ENCODE results near the gene PTPRN2. TPM values are rescaled to one million over a fixed set of nuclear protein-coding genes. Genes with fewer than 3 reads are reported as not detected.

PTPRN2 gene
- total RNA-seq, 1 experiment from 2014 or later: 0.11 TPM

DNA sequence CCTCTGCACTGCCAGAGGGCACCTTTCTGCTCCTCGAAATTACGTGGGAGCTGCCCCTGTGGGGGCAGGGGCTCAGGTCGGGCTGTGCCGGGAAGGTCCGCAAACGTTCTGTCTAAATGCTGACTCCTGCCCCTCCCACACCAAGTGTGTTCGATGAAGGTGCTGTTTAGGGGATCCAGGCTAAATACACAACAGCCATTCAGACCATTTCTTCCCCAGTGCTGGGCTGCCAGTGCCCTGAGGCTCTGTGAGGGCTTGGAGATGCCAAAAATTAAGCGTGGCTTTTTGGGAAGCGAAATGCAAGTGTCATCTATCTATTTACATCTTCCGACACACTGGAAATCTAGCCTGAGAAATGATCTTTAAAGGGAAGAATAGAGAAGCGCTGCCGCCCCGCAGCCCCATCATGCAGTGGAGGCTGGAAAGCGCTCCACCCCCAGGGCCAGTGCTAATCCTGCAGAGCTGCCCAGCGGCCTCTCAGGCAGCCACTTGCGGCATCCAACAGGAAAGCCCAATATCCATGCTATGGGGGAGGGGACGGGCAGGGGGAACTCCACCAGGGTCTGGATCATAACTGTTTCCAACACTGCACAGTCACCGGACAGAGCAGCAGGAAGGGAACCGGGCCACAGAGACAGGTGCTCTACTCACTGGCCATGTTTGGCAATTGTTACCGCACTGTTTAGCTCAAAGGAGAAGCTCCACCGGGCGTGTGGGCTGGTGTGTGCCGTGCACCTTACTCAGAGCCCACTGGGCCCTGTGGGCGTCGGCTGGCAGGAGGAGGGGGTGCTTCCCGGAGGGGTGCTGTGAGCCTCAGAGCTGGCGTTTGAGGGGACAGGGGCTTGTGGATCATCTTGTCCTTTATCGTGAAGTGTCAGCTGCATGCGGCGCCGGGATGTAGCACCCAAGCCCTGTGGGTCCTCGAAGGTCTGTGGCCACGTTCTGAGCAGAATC is 1045.3 kb downstream of the PTPRN2 start:
- CTCF ChIA-PET: no interaction called here
- no peaks in the 10 kb centered on the region for H3K36me3 ChIP-seq (ENCODE audit: insufficient read depth, low read length, poor library complexity, severe bottlenecking)
- POLR2A ChIA-PET (ENCODE audit: low non-redundant PET): no interaction called here
- peaks cover 13% of the 10 kb centered on the region for H3K27me3 ChIP-seq (replicated peaks; ENCODE audit: insufficient read depth, low read depth, low read length, poor library complexity)
- H3K4me1 ChIP-seq (ENCODE audit: insufficient read depth, low read length, poor library complexity, severe bottlenecking): no peaks in the 10 kb centered on the region
- no TSS peak for BruUV-seq (replicated peaks)
- intact Hi-C loops (cut with micrococcal nuclease; ENCODE audit: unreplicated experiment): no loop called here
- H3K4me3 ChIP-seq (ENCODE audit: low read depth, low read length, poor library complexity, severe bottlenecking): no peak overlapping the region
- DNase-seq (ENCODE audit: low spot score): no peak
- no peaks in the 10 kb centered on the region for H3K9me3 ChIP-seq (ENCODE audit: low read depth, low read length, poor library complexity, severe bottlenecking)
- TF ChIP-seq, protein P1, sequence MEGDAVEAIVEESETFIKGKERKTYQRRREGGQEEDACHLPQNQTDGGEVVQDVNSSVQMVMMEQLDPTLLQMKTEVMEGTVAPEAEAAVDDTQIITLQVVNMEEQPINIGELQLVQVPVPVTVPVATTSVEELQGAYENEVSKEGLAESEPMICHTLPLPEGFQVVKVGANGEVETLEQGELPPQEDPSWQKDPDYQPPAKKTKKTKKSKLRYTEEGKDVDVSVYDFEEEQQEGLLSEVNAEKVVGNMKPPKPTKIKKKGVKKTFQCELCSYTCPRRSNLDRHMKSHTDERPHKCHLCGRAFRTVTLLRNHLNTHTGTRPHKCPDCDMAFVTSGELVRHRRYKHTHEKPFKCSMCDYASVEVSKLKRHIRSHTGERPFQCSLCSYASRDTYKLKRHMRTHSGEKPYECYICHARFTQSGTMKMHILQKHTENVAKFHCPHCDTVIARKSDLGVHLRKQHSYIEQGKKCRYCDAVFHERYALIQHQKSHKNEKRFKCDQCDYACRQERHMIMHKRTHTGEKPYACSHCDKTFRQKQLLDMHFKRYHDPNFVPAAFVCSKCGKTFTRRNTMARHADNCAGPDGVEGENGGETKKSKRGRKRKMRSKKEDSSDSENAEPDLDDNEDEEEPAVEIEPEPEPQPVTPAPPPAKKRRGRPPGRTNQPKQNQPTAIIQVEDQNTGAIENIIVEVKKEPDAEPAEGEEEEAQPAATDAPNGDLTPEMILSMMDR (conservative IDR thresholded peaks at IDR 0.05; ENCODE audit: low read depth, low read length): no peak
- H3K27ac ChIP-seq (ENCODE audit: low read depth, low read length, poor library complexity, severe bottlenecking): no peak overlapping the region

DNA sequence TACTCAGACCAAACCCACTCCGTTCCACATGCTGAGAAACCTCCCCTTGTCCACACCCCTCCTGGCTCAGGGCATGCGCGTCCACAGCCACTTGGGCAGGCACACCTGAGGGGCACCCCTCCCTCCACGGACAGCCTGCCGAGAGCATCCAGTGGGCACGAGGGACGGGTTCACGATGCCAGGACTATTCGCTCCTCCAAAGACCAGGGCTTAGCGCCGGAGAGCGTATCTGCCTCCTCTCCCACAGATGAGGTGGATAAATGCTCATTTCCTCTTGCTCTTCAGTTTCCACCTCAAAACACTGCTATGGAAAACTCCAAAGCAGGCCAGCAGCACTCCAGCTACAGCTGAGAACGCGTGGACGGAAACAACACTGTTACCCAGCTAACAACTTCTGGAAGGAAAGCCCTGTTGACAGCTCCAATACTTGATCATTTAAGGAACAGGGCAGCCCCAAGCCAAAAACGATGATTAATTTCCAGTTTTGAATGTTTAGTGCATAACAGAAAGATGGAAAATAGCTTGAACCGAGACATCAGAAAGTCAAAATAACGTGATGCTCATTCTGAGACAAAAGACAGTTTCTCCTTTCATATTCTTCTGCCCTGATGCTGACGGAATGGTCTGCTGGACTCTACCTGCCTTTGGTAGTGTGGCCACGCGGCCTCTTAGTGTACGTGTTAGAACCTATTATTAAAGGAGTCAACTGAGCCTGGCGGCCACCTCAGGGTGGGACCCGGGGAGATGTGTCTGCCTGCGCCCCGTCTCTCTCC is 1046.1 kb downstream of the PTPRN2 start:
- H3K27me3 ChIP-seq (replicated peaks; ENCODE audit: insufficient read depth, low read depth, low read length, poor library complexity): peaks cover 16% of the 10 kb centered on the region
- DNase-seq (ENCODE audit: low spot score): no peak
- no peak overlapping the region for H3K4me3 ChIP-seq (ENCODE audit: low read depth, low read length, poor library complexity, severe bottlenecking)
- no peaks in the 10 kb centered on the region for H3K36me3 ChIP-seq (ENCODE audit: insufficient read depth, low read length, poor library complexity, severe bottlenecking)
- TF ChIP-seq, protein P1 (conservative IDR thresholded peaks at IDR 0.05; ENCODE audit: low read depth, low read length): no peak
- TF ChIP-seq EZH2 (IDR thresholded peaks at IDR 0.05; ENCODE audit: borderline replicate concordance, low read depth, low read length, poor library complexity, severe bottlenecking): no peak
- no peaks in the 10 kb centered on the region for H3K4me1 ChIP-seq (ENCODE audit: insufficient read depth, low read length, poor library complexity, severe bottlenecking)
- POLR2A ChIA-PET (ENCODE audit: low non-redundant PET): no interaction called here
- H3K27ac ChIP-seq (ENCODE audit: low read depth, low read length, poor library complexity, severe bottlenecking): no peak overlapping the region
- CTCF ChIA-PET: no interaction called here
- no peaks in the 10 kb centered on the region for H3K9me3 ChIP-seq (ENCODE audit: low read depth, low read length, poor library complexity, severe bottlenecking)
- intact Hi-C loops (cut with micrococcal nuclease; ENCODE audit: unreplicated experiment): no loop called here
- BruUV-seq (replicated peaks): no TSS peak

DNA sequence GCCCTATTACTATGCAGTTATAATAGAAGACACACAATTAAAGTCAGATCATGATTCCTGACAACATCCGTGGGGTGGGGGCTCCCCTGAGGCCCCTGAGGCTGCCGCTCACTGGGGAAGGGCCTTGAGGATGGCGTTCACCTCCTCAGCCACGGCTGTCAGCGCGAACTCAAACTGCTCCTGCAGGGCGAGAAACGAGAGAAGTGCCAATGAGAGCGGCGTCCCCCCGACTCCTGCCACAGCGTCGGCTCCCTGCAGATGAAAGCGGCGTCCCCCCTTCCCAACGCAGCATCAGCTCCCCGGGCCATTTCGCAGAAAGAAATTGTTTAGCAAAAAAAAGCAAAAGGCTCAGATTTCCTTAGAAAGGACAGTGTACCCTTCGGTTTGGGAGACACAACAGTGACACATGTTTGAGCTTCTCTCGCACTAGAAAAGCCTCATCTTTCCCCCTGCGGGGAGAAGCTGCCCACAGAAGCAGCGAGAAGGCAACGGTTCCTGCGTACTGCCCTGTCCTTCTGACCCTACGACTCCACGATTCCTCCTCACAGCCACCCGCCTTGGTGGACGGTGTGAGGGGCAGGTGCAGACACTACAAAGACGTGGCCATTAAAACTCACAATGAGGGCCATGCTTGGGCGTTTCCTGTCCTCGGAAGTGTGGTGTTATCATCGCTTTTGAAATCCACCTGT is 1046.9 kb downstream of the PTPRN2 start:
- no peaks in the 10 kb centered on the region for H3K36me3 ChIP-seq (ENCODE audit: insufficient read depth, low read length, poor library complexity, severe bottlenecking)
- BruUV-seq (replicated peaks): no TSS peak
- H3K9me3 ChIP-seq (ENCODE audit: low read depth, low read length, poor library complexity, severe bottlenecking): no peaks in the 10 kb centered on the region
- H3K27me3 ChIP-seq (replicated peaks; ENCODE audit: insufficient read depth, low read depth, low read length, poor library complexity): peaks cover 21% of the 10 kb centered on the region
- no peaks in the 10 kb centered on the region for H3K4me1 ChIP-seq (ENCODE audit: insufficient read depth, low read length, poor library complexity, severe bottlenecking)
- DNase-seq (ENCODE audit: low spot score): no peak
- CTCF ChIA-PET: no interaction called here
- intact Hi-C loops (cut with micrococcal nuclease; ENCODE audit: unreplicated experiment): no loop called here
- POLR2A ChIA-PET (ENCODE audit: low non-redundant PET): no interaction called here
- no peak overlapping the region for H3K27ac ChIP-seq (ENCODE audit: low read depth, low read length, poor library complexity, severe bottlenecking)
- TF ChIP-seq EZH2 (IDR thresholded peaks at IDR 0.05; ENCODE audit: borderline replicate concordance, low read depth, low read length, poor library complexity, severe bottlenecking): no peak
- TF ChIP-seq, protein P1 (conservative IDR thresholded peaks at IDR 0.05; ENCODE audit: low read depth, low read length): no peak
- no peak overlapping the region for H3K4me3 ChIP-seq (ENCODE audit: low read depth, low read length, poor library complexity, severe bottlenecking)

Measured in A673 (cell line).